Trophoblast cell (in vitro differentiated cells and primary cell): Measurements from ENCODE around the gene MAPK13.

Source experiments
- DNase-seq, 2 donors: peaks; one replicate each; pipeline ENCODE4 v3.0.0-alpha.2; 2016
- H2AFZ ChIP-seq: 2 replicates; pipeline ENCODE4 v1.6.1; 2013; ENCODE audit warnings: low read length, moderate library complexity, mild to moderate bottlenecking; ENCODE audit not compliant: insufficient read depth, poor library complexity
- H2AK5ac ChIP-seq: 2 replicates; pipeline ENCODE4 v1.6.1; 2013; ENCODE audit warnings: mild to moderate bottlenecking, low read length
- H2BK120ac ChIP-seq: 2 replicates; pipeline ENCODE4 v1.6.1; 2013; ENCODE audit warnings: low read length, mild to moderate bottlenecking, moderate library complexity; ENCODE audit not compliant: insufficient read depth, poor library complexity
- H2BK12ac ChIP-seq: 2 replicates; pipeline ENCODE4 v1.6.1; 2013; ENCODE audit warnings: mild to moderate bottlenecking, low read length, moderate library complexity
- H2BK5ac ChIP-seq: 2 replicates; pipeline ENCODE4 v1.6.1; 2013; ENCODE audit warnings: low read length, low read depth, moderate library complexity, mild to moderate bottlenecking; ENCODE audit not compliant: poor library complexity
- H3K14ac ChIP-seq: 2 replicates; pipeline ENCODE4 v1.6.1; 2013; ENCODE audit warnings: mild to moderate bottlenecking, low read length
- H3K18ac ChIP-seq: 2 replicates; pipeline ENCODE4 v1.6.1; 2013; ENCODE audit warnings: mild to moderate bottlenecking, low read length
- H3K23ac ChIP-seq: 2 replicates; pipeline ENCODE4 v1.6.1; 2013; ENCODE audit warnings: low read length
- H3K27ac ChIP-seq: 2 replicates; pipeline ENCODE4 v1.5.1; 2013; ENCODE audit warnings: low read depth, mild to moderate bottlenecking, inconsistent platforms, low read length, moderate library complexity
- H3K27me3 ChIP-seq: 2 replicates; pipeline ENCODE4 v1.6.1; 2013; ENCODE audit warnings: inconsistent platforms, mild to moderate bottlenecking, low read length, moderate library complexity; ENCODE audit not compliant: insufficient read depth
- H3K36me3 ChIP-seq, 2 experiments: 1 replicate in 1 of 2; 2 replicates in 1 of 2; pipeline ENCODE4 v1.6.1; 2013; ENCODE audit warnings: low read length in 2 of 2, mild to moderate bottlenecking in 2 of 2, moderate library complexity in 1 of 2; ENCODE audit not compliant: insufficient read depth in 2 of 2, control insufficient read depth in 1 of 2
- H3K4ac ChIP-seq: 2 replicates; pipeline ENCODE4 v1.6.1; 2013; ENCODE audit warnings: low read depth, mild to moderate bottlenecking, low read length, moderate library complexity
- H3K4me1 ChIP-seq, 2 experiments: 1 replicate in 1 of 2; 2 replicates in 1 of 2; pipeline ENCODE4 v1.6.1; 2013; ENCODE audit warnings: low read length in 2 of 2, mild to moderate bottlenecking in 2 of 2, moderate library complexity in 1 of 2; ENCODE audit not compliant: insufficient read depth in 2 of 2, control insufficient read depth in 1 of 2
- H3K4me2 ChIP-seq: 2 replicates; pipeline ENCODE4 v1.6.1; 2013; ENCODE audit warnings: inconsistent platforms, mild to moderate bottlenecking, low read length, moderate library complexity
- H3K4me3 ChIP-seq: 2 replicates; pipeline ENCODE4 v1.5.1; 2013; ENCODE audit warnings: mild to moderate bottlenecking, low read depth, low read length, inconsistent platforms
- H3K79me1 ChIP-seq: one replicate; pipeline ENCODE4 v1.6.1; 2013; ENCODE audit warnings: low read length
- H3K79me2 ChIP-seq: 2 replicates; pipeline ENCODE4 v1.6.1; 2013; ENCODE audit warnings: low read length, mild to moderate bottlenecking; ENCODE audit not compliant: control insufficient read depth, insufficient read depth, poor library complexity
- H3K9ac ChIP-seq: 2 replicates; pipeline ENCODE4 v1.6.1; 2013; ENCODE audit warnings: mild to moderate bottlenecking, low read length
- H3K9me3 ChIP-seq: 2 replicates; pipeline ENCODE4 v1.6.1; 2013; ENCODE audit warnings: low read depth, mild to moderate bottlenecking, control low read depth, inconsistent platforms, low read length; ENCODE audit not compliant: insufficient read depth
- H4K12ac ChIP-seq: 2 replicates; pipeline ENCODE4 v1.6.1; 2013; ENCODE audit warnings: low read depth, mild to moderate bottlenecking, low read length, moderate library complexity
- H4K8ac ChIP-seq: 2 replicates; pipeline ENCODE4 v1.6.1; 2013; ENCODE audit warnings: low read depth, mild to moderate bottlenecking, low read length, moderate library complexity
- H4K91ac ChIP-seq: one replicate; pipeline ENCODE4 v1.6.1; 2013; ENCODE audit warnings: low read depth, mild to moderate bottlenecking, low read length, moderate library complexity
- WGBS: extraction: QIAGEN DNeasy Blood & Tissue Kit; methylation state at CpG from one replicate; pipeline ENCODE4 v1.1.7; 2013; ENCODE audit warnings: missing lambda C conversion rate; ENCODE audit not compliant: insufficient read length, insufficient coverage; ENCODE audit errors: extremely low coverage; 5-methylcytosine and 5-hydroxymethylcytosine counted together

Gene MAPK13

DNA sequence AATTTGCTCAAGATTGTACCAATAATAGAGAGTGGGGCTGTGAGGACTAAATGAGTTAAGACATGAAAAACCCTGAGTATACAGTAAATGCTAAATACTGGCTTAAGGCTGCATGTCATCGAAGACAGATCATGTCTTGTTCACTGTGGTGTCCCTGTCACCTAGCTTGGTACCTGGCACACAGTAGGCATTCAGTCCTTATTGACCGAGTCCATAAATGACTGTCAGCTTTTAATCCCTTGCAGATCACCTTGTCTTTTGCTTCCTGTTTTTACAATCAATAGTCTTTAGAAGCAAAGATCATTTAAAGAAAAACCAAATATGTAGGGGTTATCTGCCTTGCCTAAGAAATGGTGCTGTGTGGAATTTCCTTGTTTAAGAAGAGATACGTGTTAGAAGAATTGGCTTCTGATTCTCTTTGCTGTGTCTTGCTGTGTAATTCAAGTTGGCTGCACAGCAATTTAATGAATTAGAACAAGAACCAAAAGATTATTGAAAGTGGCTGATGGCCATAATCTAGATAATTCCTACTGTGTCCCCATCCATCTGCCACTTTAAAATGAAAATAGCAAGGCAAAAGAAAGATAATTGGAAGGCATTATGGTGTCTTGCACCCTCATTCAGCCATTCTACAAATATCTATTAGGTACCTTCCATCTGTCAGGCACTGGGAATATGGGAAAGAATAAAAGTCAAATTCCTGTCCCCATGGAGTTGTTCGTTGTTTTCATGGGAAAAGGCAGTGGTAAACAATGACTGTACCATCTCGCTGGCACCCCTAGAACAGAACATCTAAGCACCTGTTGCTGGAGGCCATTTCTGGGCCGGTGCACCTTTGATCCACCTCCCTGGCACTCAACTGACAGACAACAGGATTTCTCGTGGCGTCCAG, 12.4 kb upstream of the MAPK13 start:
- no peak overlapping the region for H3K14ac ChIP-seq
- no peak overlapping the region for H2BK12ac ChIP-seq
- H3K79me1 ChIP-seq = peaks cover 3% of the 10 kb centered on the region
- no peak overlapping the region for H3K27ac ChIP-seq
- no peak overlapping the region for H3K9ac ChIP-seq
- no peak overlapping the region for H4K12ac ChIP-seq
- H3K36me3 ChIP-seq = no peaks in the 10 kb centered on the region
- peaks cover 15 to 19% of the 10 kb centered on the region in 2 experiments for H3K4me1 ChIP-seq
- H3K23ac ChIP-seq = no peak overlapping the region
- H3K4me2 ChIP-seq = no peak overlapping the region
- H3K4ac ChIP-seq = no peak overlapping the region
- H2BK5ac ChIP-seq = no peak overlapping the region
- no peak for DNase-seq
- H4K8ac ChIP-seq = no peak overlapping the region
- H4K91ac ChIP-seq = no peak overlapping the region
- H3K9me3 ChIP-seq = peaks cover 2% of the 10 kb centered on the region
- H2AK5ac ChIP-seq = no peak overlapping the region
- no peak overlapping the region for H3K4me3 ChIP-seq
- WGBS = no CpG with 5 or more reads among the region's 8 CpGs
- H2BK120ac ChIP-seq = no peak overlapping the region
- no peak overlapping the region for H3K18ac ChIP-seq
- H3K27me3 ChIP-seq = no peaks in the 10 kb centered on the region
- H2AFZ ChIP-seq = no peak overlapping the region
- H3K79me2 ChIP-seq = no peaks in the 10 kb centered on the region

DNA sequence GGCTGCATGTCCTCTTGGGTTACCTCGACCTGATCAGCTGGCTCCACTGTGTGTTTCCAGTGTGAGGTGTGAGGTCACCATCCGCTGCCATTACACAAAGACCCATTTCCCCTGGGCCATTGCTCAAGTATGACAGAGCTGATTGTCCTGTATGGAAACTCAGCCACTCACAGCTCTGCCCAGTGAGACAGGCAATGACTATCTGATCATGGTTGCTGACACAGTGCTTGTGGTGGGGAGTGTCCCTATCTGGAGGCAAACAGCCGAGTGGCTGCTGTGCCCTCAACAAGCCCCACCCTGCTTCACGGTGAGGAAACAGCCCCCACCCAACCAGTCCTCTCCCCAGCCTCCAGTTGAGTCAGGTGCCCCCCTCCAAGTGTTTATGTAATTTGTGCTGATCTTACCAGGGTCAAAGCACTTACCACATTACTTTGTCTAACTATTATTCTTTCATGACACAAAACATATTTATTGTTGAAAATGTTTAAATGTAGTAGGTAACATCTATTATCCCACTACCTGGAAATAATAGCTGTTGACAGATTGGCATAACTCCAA, 11.7 kb upstream of the MAPK13 start:
- no peak overlapping the region for H2BK120ac ChIP-seq
- DNase-seq = peak; percentile 58 to 59
- no peak overlapping the region for H4K8ac ChIP-seq
- no peak overlapping the region for H3K23ac ChIP-seq
- no peak overlapping the region for H3K4ac ChIP-seq
- no peaks in the 10 kb centered on the region for H3K9me3 ChIP-seq
- no peak overlapping the region for H3K9ac ChIP-seq
- no CpG with 5 or more reads among the region's 4 CpGs for WGBS
- peaks cover 3% of the 10 kb centered on the region for H3K79me1 ChIP-seq
- H2BK12ac ChIP-seq = no peak overlapping the region
- H3K4me1 ChIP-seq = peaks cover 22 to 26% of the 10 kb centered on the region in 2 experiments
- no peak overlapping the region for H3K14ac ChIP-seq
- no peak overlapping the region for H3K4me2 ChIP-seq
- no peaks in the 10 kb centered on the region for H3K27me3 ChIP-seq
- H3K27ac ChIP-seq = no peak overlapping the region
- no peak overlapping the region for H4K12ac ChIP-seq
- H3K4me3 ChIP-seq = no peak overlapping the region
- H2BK5ac ChIP-seq = no peak overlapping the region
- no peak overlapping the region for H4K91ac ChIP-seq
- H2AFZ ChIP-seq = no peak overlapping the region
- H3K18ac ChIP-seq = no peak overlapping the region
- no peaks in the 10 kb centered on the region for H3K79me2 ChIP-seq
- H2AK5ac ChIP-seq = no peak overlapping the region
- no peaks in the 10 kb centered on the region for H3K36me3 ChIP-seq

DNA sequence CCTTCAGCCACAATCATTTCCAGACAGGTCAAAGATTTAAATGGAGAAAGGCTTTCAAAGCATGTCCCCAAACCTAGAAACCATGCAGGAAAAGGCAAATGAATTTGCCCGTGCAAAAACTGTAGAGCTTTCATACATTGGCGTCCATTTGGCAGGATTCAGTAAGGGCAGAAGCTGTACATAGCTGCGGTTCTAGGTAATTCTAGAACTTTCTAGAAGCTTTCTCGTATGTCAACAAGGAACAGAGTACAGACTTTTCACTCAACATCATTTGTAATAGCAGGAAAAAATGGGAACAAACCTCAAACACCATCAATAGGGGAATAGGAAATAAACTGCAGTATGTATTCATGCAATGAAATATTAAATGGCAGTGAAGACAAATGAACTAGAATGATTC, 11.1 kb upstream of the MAPK13 start:
- Histone ChIP-seq H3K27ac (no peak overlapping the region), H3K4me1 (peaks cover 24 to 28% of the 10 kb centered on the region in 2 experiments), H3K4me2 (no peak overlapping the region), H3K14ac (no peak overlapping the region), H4K12ac (no peak overlapping the region), H3K18ac (no peak overlapping the region), H3K27me3 (no peaks in the 10 kb centered on the region), H3K79me1 (peaks cover 3% of the 10 kb centered on the region), H4K8ac (no peak overlapping the region), H3K79me2 (no peaks in the 10 kb centered on the region), H3K36me3 (no peaks in the 10 kb centered on the region), H3K9ac (no peak overlapping the region), H2AFZ (no peak overlapping the region), H2BK5ac (no peak overlapping the region), H2AK5ac (no peak overlapping the region), H3K23ac (no peak overlapping the region), H2BK12ac (no peak overlapping the region), H3K4me3 (no peak overlapping the region), H3K9me3 (no peaks in the 10 kb centered on the region), H3K4ac (no peak overlapping the region), H2BK120ac (no peak overlapping the region), H4K91ac (no peak overlapping the region)
- WGBS = no CpG with 5 or more reads among the region's 4 CpGs
- DNase-seq = no peak

DNA sequence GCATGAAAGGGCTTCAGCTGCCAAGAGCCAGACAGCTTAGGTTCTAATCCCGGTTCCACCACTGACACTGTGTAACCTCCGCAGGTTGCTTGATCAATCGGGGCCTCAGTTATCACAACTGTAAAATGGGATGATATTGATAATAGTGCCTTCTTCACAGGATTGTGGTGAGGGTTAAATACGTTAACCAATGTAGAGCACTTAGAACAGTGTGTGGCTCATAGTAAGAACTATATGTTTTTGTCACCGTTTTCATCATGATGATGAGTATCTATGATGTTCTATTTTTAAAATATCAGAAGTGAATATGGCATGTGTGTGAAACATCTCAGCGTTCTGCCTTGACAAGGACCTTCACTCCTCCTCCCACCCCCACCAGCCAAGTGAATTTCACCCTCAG, 10.3 kb upstream of the MAPK13 start:
- Histone ChIP-seq H3K27me3 (no peaks in the 10 kb centered on the region), H3K4ac (no peak overlapping the region)
- WGBS = no CpG with 5 or more reads among the region's 6 CpGs

More for the DNA sequence above, 10.3 kb upstream of the MAPK13 start:
- Histone ChIP-seq H3K4me3 (no peak overlapping the region), H4K8ac (no peak overlapping the region), H3K14ac (no peak overlapping the region), H3K79me2 (no peaks in the 10 kb centered on the region), H3K9ac (no peak overlapping the region), H3K27ac (no peak overlapping the region), H2AK5ac (no peak overlapping the region), H3K36me3 (no peaks in the 10 kb centered on the region), H3K23ac (no peak overlapping the region), H3K4me2 (no peak overlapping the region), H4K91ac (no peak overlapping the region), H2AFZ (no peak overlapping the region), H2BK12ac (no peak overlapping the region), H2BK120ac (no peak overlapping the region), H2BK5ac (no peak overlapping the region), H4K12ac (no peak overlapping the region), H3K79me1 (peaks cover 3% of the 10 kb centered on the region), H3K18ac (no peak overlapping the region), H3K4me1 (peaks cover 24 to 28% of the 10 kb centered on the region in 2 experiments), H3K9me3 (no peaks in the 10 kb centered on the region)
- DNase-seq = no peak
